ENCODE data around the gene RGP1.

GRCh38 chr9:35776018-35776417 lies 26.9 kb downstream of the RGP1 start:
- TF ChIP-seq, protein P1, sequence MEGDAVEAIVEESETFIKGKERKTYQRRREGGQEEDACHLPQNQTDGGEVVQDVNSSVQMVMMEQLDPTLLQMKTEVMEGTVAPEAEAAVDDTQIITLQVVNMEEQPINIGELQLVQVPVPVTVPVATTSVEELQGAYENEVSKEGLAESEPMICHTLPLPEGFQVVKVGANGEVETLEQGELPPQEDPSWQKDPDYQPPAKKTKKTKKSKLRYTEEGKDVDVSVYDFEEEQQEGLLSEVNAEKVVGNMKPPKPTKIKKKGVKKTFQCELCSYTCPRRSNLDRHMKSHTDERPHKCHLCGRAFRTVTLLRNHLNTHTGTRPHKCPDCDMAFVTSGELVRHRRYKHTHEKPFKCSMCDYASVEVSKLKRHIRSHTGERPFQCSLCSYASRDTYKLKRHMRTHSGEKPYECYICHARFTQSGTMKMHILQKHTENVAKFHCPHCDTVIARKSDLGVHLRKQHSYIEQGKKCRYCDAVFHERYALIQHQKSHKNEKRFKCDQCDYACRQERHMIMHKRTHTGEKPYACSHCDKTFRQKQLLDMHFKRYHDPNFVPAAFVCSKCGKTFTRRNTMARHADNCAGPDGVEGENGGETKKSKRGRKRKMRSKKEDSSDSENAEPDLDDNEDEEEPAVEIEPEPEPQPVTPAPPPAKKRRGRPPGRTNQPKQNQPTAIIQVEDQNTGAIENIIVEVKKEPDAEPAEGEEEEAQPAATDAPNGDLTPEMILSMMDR (IDR thresholded peaks at IDR 0.05), result no peak
- TF ChIP-seq POLR2A (IDR thresholded peaks at IDR 0.05), result no peak
